HL-60 (cell line): Measurements from ENCODE around the gene NCBP2.

Source experiments
- CTCF ChIP-seq: IDR thresholded peaks from one replicate; pipeline ENCODE4 v1.5.1; 2011; ENCODE audit warnings: low read length, control low read depth, inconsistent platforms; ENCODE audit not compliant: insufficient read depth
- GABPA ChIP-seq: IDR thresholded peaks from 2 replicates; pipeline ENCODE4 v1.6.1; 2012; ENCODE audit warnings: low read depth
- REST ChIP-seq: IDR thresholded peaks from 2 replicates; pipeline ENCODE4 v1.6.1; 2012; ENCODE audit warnings: low read depth; ENCODE audit not compliant: insufficient replicate concordance

- TF ChIP-seq GABPA (no peak), CTCF (no peak), REST (no peak)
These were observed 5.0 kb upstream of the NCBP2 start for GRCh38 chr3:196947136-196947859.
